HG03571 (cell line): ENCODE measurements around the gene PSME3IP1.
"Not testable (repeated sequence)": the region's sequence is repeated elsewhere in the genome, so short reads cannot be mapped to it uniquely, and the experiment has no call there.

Experiments used
- ATAC-seq: cut with Tn5 transposase; IDR thresholded peaks from one replicate; pipeline ENCODE4 v1.9.1; 2021; ENCODE audit not compliant: unreplicated experiment

Gene PSME3IP1

DNA sequence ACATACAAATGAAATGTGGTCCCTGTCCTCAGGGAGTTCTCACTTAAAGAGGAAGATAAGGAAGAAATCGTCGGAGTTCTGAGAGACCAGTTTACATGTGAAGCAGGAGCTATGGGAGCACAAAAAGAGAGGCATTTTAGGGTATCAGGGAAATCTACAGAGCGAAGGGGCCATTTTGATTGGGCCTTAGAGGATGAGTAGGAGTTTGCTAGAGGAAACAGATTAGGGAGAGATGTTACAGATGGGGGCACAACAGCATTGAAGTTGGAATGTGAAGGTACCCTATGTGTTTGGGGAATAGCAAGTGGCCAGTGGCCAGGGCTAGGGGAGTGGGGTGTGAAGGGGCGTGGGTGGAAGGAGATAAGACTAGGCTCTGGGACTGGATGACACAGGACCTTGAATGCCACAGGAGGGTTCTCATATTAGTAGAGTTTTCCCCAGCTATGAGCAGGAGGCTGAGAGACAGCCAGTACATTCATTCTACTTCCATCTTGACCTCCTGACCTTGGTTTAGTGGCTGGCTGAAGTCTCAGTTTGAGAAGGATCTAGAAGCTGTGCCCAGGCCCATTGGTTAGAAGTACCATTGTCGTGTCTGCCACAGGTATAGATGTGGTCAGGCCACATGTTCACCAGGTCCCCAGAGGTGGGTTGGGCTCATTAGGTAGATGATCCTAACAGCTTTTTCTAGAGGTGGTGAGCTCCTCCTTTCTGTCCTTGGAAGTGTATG is 58.6 kb downstream of the PSME3IP1 start:
- ATAC-seq = no peak

DNA sequence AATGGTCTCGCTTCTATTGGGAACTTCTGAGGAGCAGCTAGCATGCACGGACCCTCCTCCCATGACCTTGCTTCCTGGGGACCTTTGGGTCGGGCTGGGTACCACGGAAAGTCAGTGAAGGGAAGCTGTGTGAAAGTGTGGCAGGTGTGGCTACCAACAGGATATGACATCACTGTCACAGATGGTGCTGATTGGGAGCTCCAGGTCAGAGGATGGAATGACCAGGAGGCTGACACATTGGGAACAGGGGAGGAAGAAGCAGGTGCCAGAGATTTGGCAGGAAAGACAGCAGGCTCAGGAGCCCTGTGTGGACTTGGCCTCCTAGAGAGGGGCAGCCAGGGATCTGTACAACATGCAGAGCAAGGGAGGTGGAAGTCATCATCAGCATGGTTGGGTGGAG is 59.4 kb downstream of the PSME3IP1 start:
- no peak for ATAC-seq

DNA sequence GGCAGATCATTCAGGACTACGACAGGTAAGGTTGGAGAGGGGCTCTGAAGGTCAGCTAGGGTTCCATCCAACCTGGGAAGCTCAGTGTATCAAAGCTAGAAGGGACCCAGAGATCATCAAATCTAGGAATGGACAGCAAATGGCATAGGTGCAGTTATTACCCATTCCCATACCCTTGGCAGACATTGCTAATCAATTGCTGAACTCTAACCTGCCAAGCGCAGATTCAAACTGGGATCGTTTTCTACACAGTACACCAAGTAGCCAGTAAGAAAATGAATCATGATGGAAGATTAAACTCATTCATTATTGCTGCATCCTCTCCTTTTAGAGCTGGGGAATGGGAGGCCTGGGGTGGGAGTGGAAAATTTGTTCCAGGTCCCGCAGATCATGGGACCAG is 59.9 kb downstream of the PSME3IP1 start:
- ATAC-seq = no peak

- ATAC-seq = no peak
These were observed 60.5 kb downstream of the PSME3IP1 start for GRCh38 chr16:57125376-57125775.

DNA sequence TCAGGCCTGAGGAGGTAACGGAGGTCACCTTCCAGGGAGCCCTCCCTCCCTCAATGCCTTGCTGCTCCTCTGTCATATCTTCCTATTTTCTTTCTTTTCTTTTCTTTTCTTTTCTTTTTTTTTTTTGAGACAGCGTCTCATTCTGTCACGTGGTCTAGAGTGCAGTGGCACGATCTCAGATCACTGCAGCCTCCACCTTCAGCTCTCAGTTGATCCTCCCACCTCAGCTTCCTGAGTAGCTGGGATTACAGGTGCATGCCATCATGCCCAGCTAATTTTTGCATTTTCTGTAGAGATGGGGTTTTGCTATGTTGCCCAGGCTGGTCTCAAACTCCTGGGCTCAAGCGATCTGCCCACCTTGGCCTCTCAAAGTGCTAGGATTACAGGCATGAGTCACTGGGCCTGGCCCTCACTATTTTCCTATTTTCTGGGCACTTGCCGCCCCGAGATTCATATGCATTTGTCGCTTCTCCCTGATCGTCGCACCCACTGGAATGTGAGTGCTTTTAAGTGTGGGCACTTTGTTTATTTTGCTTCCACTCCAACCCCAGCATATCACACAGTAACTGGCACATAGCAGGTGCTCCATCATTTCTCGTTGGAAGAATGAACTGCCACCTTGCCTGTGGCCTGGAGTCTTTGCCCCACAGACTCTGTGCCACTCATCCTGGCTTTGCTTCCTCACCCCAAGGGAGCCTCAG is 61.7 kb downstream of the PSME3IP1 start:
- ATAC-seq = no peak

- ATAC-seq = no peak
These were observed 62.4 kb downstream of the PSME3IP1 start for GRCh38 chr16:57123216-57123973.

DNA sequence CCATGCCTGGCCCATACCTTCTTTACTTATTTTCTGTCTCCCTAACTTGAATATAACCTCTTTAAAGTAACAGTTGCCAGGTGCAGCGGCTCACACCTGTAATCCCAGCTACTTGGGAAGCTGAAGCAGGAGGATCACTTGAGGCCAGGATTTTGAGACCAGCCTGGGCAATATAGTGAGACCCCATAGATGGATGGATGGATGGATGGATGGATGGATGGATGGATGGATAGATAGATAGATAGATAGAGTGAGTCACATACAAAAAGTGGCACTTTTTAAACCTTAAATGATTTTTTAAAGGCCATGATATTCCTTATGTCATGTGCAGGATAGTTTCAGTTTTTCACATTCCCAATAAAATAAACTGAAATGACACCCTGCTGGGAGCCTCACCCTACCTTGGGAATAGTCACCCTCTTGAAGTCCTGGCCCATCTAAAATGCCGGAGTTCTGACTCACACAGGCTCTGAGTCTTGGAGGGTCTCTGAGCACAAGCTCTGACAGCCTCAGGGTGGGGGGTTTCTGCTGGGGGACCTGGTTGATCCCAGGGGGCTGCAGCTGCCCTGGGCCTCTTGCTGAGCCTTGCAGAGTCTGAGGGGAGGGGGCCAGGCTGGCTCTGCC is 67.3 kb downstream of the PSME3IP1 start:
- ATAC-seq = no peak

DNA sequence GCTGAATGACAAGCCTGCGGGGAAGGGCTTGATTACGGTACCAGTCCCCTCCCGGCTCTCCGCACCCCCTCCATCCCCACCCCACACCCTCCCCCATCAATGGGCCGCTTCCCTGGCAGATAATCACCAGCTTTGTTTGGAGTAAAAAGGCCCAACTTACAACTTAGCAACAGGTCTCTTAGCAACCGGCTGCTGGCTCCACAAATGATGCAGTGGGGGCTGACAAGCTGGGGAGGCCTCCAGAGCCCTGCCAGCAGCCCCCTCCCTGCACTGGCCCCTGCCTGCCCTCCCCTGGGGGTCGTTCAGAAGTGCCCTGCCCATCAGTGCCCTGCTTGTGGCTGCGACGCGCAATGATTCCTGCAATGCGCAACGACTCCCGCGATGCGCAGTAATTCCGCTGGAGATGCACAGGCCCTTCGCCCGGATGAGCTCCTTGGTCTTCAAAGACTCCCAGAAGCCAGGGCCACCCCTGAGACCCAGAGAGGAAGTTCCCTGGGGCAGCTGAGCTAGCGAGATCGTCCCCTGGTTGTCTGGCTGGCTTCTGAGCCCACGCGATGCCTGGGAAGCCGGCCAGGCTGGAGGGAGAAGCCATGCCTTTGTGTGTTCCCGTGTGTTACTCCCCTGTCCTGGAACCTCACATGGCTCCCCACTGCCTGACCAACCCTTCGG is 70.2 kb downstream of the PSME3IP1 start:
- no peak for ATAC-seq

DNA sequence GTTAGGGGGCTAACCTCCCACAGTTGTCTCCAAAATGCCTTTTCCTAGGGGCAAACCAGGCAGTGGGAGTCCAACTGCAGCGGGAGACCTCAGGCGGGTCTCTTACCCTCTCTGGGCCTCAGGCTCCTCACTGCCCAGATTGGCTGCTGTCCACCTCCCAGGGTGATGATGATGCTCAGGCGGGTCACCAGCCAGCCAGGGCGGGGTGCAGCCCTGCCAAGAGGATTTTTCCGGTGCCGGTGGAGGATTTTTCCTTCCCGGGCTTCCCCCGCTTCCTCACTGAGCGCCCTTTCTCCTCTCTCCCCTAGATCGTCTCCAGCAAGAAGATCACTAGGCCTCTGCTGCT is 70.7 kb downstream of the PSME3IP1 start:
- ATAC-seq = no peak

DNA sequence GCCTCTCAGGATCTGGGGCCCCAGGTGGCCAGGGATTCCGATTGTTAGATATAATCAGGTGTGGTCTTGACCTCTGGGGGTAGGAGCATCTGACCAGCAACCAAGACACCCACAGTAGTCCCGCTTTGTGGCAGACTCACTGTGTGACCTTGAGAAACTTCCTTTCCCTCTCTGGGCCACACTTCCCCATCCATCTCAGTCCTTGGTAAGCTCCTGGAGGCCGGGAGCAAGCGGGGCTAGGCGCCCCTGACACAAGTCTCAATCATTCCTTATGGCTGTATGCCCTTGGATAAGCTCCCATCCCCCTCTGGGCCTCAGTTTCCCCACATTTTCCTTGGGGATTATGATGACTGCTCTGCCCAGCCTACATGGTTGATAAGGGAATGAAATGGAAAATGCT is 72.2 kb downstream of the PSME3IP1 start:
- ATAC-seq = no peak

- ATAC-seq = no peak
These were observed 72.8 kb downstream of the PSME3IP1 start for GRCh38 chr16:57113042-57113453.

DNA sequence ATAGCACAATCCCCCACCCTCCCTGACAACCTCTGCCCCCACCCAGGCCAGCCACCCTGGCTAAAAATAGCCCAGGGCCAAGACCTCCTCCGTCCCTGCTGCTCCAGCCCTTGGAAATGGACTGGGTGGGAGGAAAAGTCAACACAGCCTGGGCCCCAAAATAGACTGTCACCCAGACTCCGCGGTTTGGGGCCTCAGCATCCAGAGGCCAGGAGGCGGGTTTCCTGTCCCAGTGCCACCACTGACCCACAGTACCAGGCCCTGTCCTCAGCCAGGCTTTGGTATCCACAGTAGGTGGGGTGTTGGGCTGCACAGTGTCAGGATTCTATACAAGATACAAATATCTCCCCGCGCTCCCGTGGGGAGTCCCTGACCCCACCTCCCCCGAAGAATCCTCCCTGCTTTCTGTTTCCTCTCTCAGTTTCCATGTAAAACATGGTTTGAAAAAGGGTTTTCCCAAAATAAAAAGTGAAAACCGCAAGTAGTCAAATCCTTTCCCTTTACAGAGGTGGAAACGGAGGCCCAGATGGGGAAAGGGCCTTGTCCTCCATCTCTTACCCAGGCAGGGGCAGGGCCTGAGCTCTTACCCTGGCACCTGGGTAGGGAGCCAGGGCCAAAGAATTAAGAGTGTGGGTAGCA is 73.3 kb downstream of the PSME3IP1 start:
- ATAC-seq = no peak

DNA sequence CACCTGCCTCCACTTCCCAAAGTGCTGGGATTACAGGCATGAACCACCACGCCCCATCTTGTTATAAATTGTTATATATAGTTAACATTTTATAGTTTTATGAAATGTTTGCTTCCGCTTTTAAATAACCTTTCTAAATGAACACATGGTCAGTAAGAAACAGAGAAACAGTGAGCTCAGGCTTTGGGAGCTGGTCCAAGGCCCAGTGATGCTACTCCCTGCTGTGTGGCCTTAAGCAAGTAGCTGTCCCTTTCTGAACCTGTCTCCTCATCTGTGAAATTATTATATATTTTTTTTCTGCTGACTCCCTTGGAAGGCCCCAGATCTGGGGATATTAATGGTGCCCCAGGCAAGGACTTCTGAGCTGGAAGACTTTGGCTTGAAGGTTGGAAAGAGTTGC is 74.4 kb downstream of the PSME3IP1 start:
- no peak for ATAC-seq

GRCh38 chr16:57110937-57111336 is 74.9 kb downstream of the PSME3IP1 start:
- ATAC-seq = no peak

DNA sequence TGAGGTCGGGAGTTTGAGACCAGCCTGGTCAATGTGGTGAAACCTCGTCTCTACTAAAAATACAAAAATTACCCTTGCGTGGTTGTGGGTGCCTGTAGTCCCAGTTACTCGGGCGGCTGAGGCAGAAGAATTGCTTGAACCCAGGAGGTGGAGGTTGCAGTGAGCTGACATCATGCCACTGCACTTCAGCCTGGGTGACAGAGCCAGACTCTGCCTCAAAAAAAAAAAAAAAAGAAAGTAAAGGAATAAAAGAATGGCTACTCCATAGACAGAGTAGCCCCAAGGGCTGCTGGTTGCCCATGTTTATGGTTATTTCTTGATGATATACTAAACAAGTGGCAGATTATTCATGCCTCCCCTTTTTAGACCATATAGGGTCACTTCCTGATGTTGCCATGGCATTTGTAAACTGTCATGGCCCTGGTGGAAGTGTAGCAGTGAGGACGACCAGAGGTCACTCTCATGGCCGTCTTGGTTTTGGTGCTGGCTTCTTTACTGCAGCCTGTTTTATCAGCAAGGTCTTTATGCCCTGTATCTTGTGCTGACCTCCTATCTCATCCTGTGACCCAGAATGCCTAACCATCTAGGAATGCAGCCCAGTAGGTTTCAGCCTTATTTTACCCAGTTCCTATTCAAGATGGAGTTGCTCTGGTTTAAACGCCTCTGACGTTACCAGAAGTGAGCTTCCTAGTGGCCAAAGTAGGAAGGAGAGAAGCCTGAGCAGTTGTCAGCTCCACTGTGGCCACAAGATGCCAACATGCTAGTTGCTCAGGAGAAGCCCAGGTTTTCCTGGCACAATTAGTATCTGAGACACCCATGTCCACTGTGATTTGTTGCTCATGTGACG is 76.4 kb downstream of the PSME3IP1 start:
- not testable (repeated sequence) for ATAC-seq

- ATAC-seq = no peak
These were observed 77.4 kb downstream of the PSME3IP1 start for GRCh38 chr16:57108432-57108831.

DNA sequence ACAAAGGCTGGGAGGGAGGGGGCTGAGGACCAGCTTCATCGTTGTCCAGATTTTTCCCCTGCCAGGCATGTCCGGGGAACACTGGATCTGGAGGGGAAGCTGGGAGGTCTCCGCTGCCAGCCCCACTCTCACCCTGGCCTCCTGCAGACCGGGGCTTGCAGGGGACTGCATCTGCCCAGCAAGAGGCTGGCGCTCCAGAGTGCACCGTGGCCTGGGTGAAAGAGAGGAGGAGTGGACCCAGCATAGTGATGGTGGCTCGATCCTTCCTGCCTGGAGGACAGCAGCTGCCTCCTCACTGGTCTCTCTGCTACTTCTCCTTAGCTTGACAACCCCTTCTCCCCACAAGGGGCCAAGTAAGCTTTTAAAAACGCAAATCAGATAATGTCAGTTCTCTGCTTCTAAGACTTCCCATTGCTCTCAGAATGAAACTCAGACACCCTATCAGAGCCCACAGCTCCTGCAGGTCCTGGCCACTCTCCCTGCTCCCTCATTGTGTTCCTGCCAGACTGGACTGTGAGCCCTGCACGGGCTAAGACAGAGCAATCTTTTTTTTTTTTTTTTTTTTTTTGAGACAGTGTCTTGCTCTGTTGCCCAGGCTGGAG is 78.4 kb downstream of the PSME3IP1 start:
- ATAC-seq = no peak

DNA sequence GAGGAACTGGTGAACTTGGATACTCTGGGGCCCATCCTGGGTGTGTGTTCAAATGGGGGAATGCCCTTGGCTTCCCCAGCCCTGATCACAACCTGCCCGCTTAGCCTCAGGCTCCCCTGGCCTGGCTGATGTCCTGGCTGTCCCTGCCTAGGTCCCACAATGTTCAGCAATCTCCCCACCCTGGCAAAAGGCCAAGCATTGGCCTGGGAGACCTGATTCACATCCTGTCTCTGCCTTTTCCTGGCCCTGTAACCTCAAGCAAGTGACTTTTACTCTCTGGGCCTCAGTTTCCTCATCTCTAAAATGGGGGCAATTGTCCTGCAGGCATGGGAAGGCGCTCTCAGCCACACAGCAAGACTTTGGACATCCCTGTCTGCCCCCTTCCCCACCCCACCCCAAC is 79.1 kb downstream of the PSME3IP1 start:
- ATAC-seq = no peak

- ATAC-seq = no peak
These were observed 80.7 kb downstream of the PSME3IP1 start for GRCh38 chr16:57105184-57105583.
